Ascending aorta (tissue), 2 donors: ENCODE measurements around the gene EVI5L. TPM values are rescaled to one million over a fixed set of nuclear protein-coding genes. Genes with fewer than 3 reads are reported as not detected.

Experiments
- DNase-seq, 2 donors: peaks; one replicate each; pipeline ENCODE4 v3.0.0-alpha.2; 2019; ENCODE audit warnings: low spot score in 2 of 2
- H3K27ac ChIP-seq, 2 donors: fragments of 200-600 bp; sonication (generic); one replicate each; pipeline ENCODE4 v1.5.1; 2016 to 2017; ENCODE audit warnings: mild to moderate bottlenecking in 1 of 2
- H3K27me3 ChIP-seq: fragments of 200-600 bp; sonication (generic); one replicate; pipeline ENCODE4 v1.5.1; 2017
- H3K36me3 ChIP-seq, 2 donors: fragments of 200-600 bp; sonication (generic); one replicate each; pipeline ENCODE4 v1.5.1; 2016
- H3K4me1 ChIP-seq, 2 donors: fragments of 200-600 bp; sonication (generic); one replicate each; pipeline ENCODE4 v1.5.1; 2016 to 2017; ENCODE audit warnings: mild to moderate bottlenecking in 1 of 2
- H3K4me3 ChIP-seq, 2 donors: fragments of 200-600 bp; sonication (generic); one replicate each; pipeline ENCODE4 v1.5.1; 2016 to 2017; ENCODE audit warnings: mild to moderate bottlenecking in 1 of 2
- H3K9me3 ChIP-seq, 2 donors: fragments of 200-600 bp; sonication (generic); one replicate each; pipeline ENCODE4 v1.5.1; 2016
- CTCF ChIP-seq, 3 experiments: fragments of 200-600 bp in 2 of 3; fragments of 450-650 bp in 1 of 3; sonication (generic) in 2 of 3; IDR thresholded peaks; one replicate each; pipeline ENCODE4 v1.5.1; 2016 to 2019; ENCODE audit warnings: antibody characterized with exemption in 3 of 3, mild to moderate bottlenecking in 1 of 3, moderate library complexity in 1 of 3
- intact Hi-C: fragments of 100-400 bp; cut with DNase I; formaldehyde crosslinking; loops from one replicate; pipeline ENCODE4 v1.15.1; 2023
- total RNA-seq: library from RNA; depleted of rRNA; stranded (reverse); fragments of >200 nt; gene quantifications from one replicate; pipeline ENCODE4 v1.1.0, GENCODE V29; 2016

EVI5L gene
- total RNA-seq, 1 donor from 2014 or later = 27.7 TPM

GRCh38 chr19:7905268-7905667, 75.2 kb downstream of the EVI5L start:
- Histone ChIP-seq H3K4me1 (peaks cover 5 to 22% of the 10 kb centered on the region in 2 donors), H3K36me3 (peaks cover 20 to 27% of the 10 kb centered on the region in 2 donors), H3K27ac (no peak overlapping the region), H3K27me3 (no peaks in the 10 kb centered on the region), H3K9me3 (no peaks in the 10 kb centered on the region), H3K4me3 (peak overlapping the region in 1 of 2 donors; percentile 75)
- no peak for DNase-seq
- intact Hi-C loops = no loop called here
- no peak for TF ChIP-seq CTCF (IDR thresholded peaks at IDR 0.05)

- Histone ChIP-seq H3K9me3 (no peaks in the 10 kb centered on the region), H3K36me3 (peaks cover 26 to 33% of the 10 kb centered on the region in 2 donors), H3K4me3 (no peak overlapping the region), H3K27ac (no peak overlapping the region), H3K27me3 (no peaks in the 10 kb centered on the region), H3K4me1 (peaks cover 5 to 22% of the 10 kb centered on the region in 2 donors)
- DNase-seq = peak in 1 of 2 donors; percentile 61
- intact Hi-C loops = no loop called here
- TF ChIP-seq CTCF (IDR thresholded peaks at IDR 0.05) = no peak
Measured at GRCh38 chr19:7905859-7906258, 75.8 kb downstream of the EVI5L start.

- no peak overlapping the region for H3K4me3 ChIP-seq
- H3K36me3 ChIP-seq = peaks cover 39 to 46% of the 10 kb centered on the region in 2 donors
- no peak for TF ChIP-seq CTCF (IDR thresholded peaks at IDR 0.05)
- DNase-seq = peak in 1 of 2 donors; percentile 60
- no peaks in the 10 kb centered on the region for H3K27me3 ChIP-seq
- no peak overlapping the region for H3K27ac ChIP-seq
- H3K4me1 ChIP-seq = peaks cover 5 to 22% of the 10 kb centered on the region in 2 donors
- H3K9me3 ChIP-seq = no peaks in the 10 kb centered on the region
- intact Hi-C loops = no loop called here
Measured at GRCh38 chr19:7907122-7907521, 77.1 kb downstream of the EVI5L start.

GRCh38 chr19:7907544-7907943, 77.5 kb downstream of the EVI5L start:
- peaks cover 43 to 50% of the 10 kb centered on the region in 2 donors for H3K36me3 ChIP-seq
- H3K27ac ChIP-seq = no peak overlapping the region
- no peaks in the 10 kb centered on the region for H3K27me3 ChIP-seq
- no peak for TF ChIP-seq CTCF (IDR thresholded peaks at IDR 0.05)
- H3K4me1 ChIP-seq = peaks cover 5 to 21% of the 10 kb centered on the region in 2 donors
- H3K9me3 ChIP-seq = no peaks in the 10 kb centered on the region
- no peak overlapping the region for H3K4me3 ChIP-seq
- DNase-seq = peak in 1 of 2 donors; percentile 43
- intact Hi-C loops = no loop called here

- Histone ChIP-seq H3K36me3 (peaks cover 49 to 56% of the 10 kb centered on the region in 2 donors), H3K27me3 (no peaks in the 10 kb centered on the region), H3K4me3 (no peak overlapping the region), H3K4me1 (peaks cover 5 to 15% of the 10 kb centered on the region in 2 donors), H3K9me3 (no peaks in the 10 kb centered on the region), H3K27ac (no peak overlapping the region)
- intact Hi-C loops = no loop called here
- no peak for TF ChIP-seq CTCF (IDR thresholded peaks at IDR 0.05)
- DNase-seq = peak in 1 of 2 donors; percentile 37
Measured at GRCh38 chr19:7908078-7908699, 78.2 kb downstream of the EVI5L start.
